Measurements from ENCODE around the gene CTDP1. TPM values are rescaled to one million over a fixed set of nuclear protein-coding genes. Genes with fewer than 3 reads are reported as not detected.

CTDP1 gene
- total and polyA plus RNA-seq, 9 of the 15 experiments (the other 6 are each of a cell fraction or from before 2014, with no cell fraction given): 0.07 to 19.2 (median 4.0) TPM

- POLR2A ChIA-PET: no interaction called here
- Histone ChIP-seq H3K9me3 (replicated peaks; ENCODE audit: control insufficient read depth, insufficient read depth, low read depth, low read length) (no peaks in the 10 kb centered on the region), H3K4me3 (no peak overlapping the region), H4K20me1 (replicated peaks; ENCODE audit: control insufficient read depth, insufficient read depth, low read length) (no peaks in the 10 kb centered on the region), H3K9ac (ENCODE audit: insufficient read depth in 1 of 2, low read depth in 2 of 2, low read length in 2 of 2) (no peak overlapping the region), H3K27me3 (ENCODE audit: control insufficient read depth in 2 of 2, insufficient read depth in 2 of 2, low read length in 2 of 2) (no peaks in the 10 kb centered on the region), H3K79me2 (ENCODE audit: control insufficient read depth, insufficient read depth, low read length) (no peaks in the 10 kb centered on the region), H3K27ac (ENCODE audit: extremely low read depth, low read depth, low read length) (no peak overlapping the region), H2AFZ (ENCODE audit: low read depth, low read length) (no peak overlapping the region), H3K36me3 (ENCODE audit: control insufficient read depth, insufficient read depth, low read length) (peaks cover 41% of the 10 kb centered on the region; the same call in 1 of the 3 replicates), H3K4me1 (replicated peaks in 1 of 2; ENCODE audit: control insufficient read depth in 2 of 2, insufficient read depth in 2 of 2, low read length in 2 of 2) (no peaks in the 10 kb centered on the region), H3K9me1 (ENCODE audit: control insufficient read depth, insufficient read depth, low read length) (no peaks in the 10 kb centered on the region), H3K4me2 (ENCODE audit: insufficient read depth, low read length) (no peak overlapping the region)
- FAIRE-seq (no peak), DNase-seq (ENCODE audit: extremely low read depth in 1 of 4, low spot score in 3 of 4) (no peak), ATAC-seq (no peak)
- intact Hi-C loops (cut with micrococcal nuclease): no loop called here
- in situ Hi-C loops (cut with MboI): no loop called here
- 96% methylated on average over 8 of the region's 8 CpGs for WGBS (ENCODE audit: insufficient coverage, low coverage, missing lambda C conversion rate)
- CTCF ChIA-PET (ENCODE audit: low intra/inter-chr PET ratio): no interaction called here
- BruUV-seq (replicated peaks): no TSS peak
- TF ChIP-seq THRB (CRISPR knock-in tag; conservative IDR thresholded peaks at IDR 0.05) (no peak), FOXM1 (IDR thresholded peaks at IDR 0.05; ENCODE audit: low read depth) (no peak), FOXM1 (CRISPR knock-in tag; IDR thresholded peaks at IDR 0.05; ENCODE audit: low read depth) (no peak), SREBF2 (CRISPR knock-in tag; IDR thresholded peaks at IDR 0.05) (no peak), FIP1L1 (IDR thresholded peaks at IDR 0.05; ENCODE audit: low read depth, low read length, poor library complexity, severe bottlenecking) (no peak), ZBTB8A (IDR thresholded peaks at IDR 0.05; ENCODE audit: partially characterized antibody) (no peak), MCM7 (IDR thresholded peaks at IDR 0.05) (no peak), CBFB (CRISPR knock-in tag; IDR thresholded peaks at IDR 0.05) (no peak), ZHX1 (conservative IDR thresholded peaks at IDR 0.05; ENCODE audit: low read length) (no peak)
- TF ChIP-seq, protein P1, sequence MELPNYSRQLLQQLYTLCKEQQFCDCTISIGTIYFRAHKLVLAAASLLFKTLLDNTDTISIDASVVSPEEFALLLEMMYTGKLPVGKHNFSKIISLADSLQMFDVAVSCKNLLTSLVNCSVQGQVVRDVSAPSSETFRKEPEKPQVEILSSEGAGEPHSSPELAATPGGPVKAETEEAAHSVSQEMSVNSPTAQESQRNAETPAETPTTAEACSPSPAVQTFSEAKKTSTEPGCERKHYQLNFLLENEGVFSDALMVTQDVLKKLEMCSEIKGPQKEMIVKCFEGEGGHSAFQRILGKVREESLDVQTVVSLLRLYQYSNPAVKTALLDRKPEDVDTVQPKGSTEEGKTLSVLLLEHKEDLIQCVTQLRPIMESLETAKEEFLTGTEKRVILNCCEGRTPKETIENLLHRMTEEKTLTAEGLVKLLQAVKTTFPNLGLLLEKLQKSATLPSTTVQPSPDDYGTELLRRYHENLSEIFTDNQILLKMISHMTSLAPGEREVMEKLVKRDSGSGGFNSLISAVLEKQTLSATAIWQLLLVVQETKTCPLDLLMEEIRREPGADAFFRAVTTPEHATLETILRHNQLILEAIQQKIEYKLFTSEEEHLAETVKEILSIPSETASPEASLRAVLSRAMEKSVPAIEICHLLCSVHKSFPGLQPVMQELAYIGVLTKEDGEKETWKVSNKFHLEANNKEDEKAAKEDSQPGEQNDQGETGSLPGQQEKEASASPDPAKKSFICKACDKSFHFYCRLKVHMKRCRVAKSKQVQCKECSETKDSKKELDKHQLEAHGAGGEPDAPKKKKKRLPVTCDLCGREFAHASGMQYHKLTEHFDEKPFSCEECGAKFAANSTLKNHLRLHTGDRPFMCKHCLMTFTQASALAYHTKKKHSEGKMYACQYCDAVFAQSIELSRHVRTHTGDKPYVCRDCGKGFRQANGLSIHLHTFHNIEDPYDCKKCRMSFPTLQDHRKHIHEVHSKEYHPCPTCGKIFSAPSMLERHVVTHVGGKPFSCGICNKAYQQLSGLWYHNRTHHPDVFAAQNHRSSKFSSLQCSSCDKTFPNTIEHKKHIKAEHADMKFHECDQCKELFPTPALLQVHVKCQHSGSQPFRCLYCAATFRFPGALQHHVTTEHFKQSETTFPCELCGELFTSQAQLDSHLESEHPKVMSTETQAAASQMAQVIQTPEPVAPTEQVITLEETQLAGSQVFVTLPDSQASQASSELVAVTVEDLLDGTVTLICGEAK (IDR thresholded peaks at IDR 0.05): no peak
- TF ChIP-seq, protein P1 (CRISPR knock-in tag; IDR thresholded peaks at IDR 0.05): no peak
These were observed 20.1 kb downstream of the CTDP1 start for GRCh38 chr18:79699653-79700052.
